Measurements from ENCODE around the gene GALNT18. TPM values are rescaled to one million over a fixed set of nuclear protein-coding genes. Genes with fewer than 3 reads are reported as not detected.

GALNT18 gene
- total and polyA plus RNA-seq, 2 experiments from 2014 or later: 4.3 to 10.8 TPM

DNA sequence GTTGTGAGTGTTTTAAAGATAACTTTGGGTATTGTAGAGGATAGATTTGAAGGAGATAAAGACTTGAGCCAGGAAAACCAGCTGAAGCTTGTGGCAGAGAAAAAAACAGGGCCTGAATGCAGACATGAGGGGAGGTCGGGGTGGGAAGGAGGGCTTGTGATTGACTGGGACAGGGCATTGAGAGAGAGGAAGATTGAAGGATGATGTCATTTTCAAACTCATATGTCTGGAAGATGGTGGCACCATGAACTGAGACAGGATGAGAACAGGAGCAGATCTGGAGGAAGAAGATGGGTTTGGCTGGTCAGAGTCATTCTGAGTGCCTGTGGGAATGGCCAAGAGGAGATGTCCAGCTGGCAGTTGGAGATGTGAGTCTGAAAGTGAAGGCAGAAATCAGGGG, 283.5 kb downstream of the GALNT18 start:
- no peaks in the 10 kb centered on the region for H3K9me2 ChIP-seq (ENCODE audit: insufficient read depth)
- H3K27me3 ChIP-seq (ENCODE audit: insufficient read depth): no peaks in the 10 kb centered on the region
- H3K36me3 ChIP-seq (ENCODE audit: insufficient read depth): no peaks in the 10 kb centered on the region
- no peaks in the 10 kb centered on the region for H3K4me1 ChIP-seq (ENCODE audit: insufficient read depth)
- no peaks in the 10 kb centered on the region for H3K9me3 Mint-ChIP-seq
- no peak overlapping the region for H3K27ac Mint-ChIP-seq
- H3K36me3 Mint-ChIP-seq (ENCODE audit: low read depth): no peaks in the 10 kb centered on the region
- H2AFZ ChIP-seq: no peak overlapping the region
- H3K4me1 Mint-ChIP-seq: peaks cover 8% of the 10 kb centered on the region
- H3K27ac ChIP-seq (ENCODE audit: low read depth): no peak overlapping the region
- no peak overlapping the region for H3K4me2 ChIP-seq
- peaks cover 2% of the 10 kb centered on the region for H3K27me3 Mint-ChIP-seq (ENCODE audit: insufficient read depth, low read depth, poor library complexity)
- DNase-seq (ENCODE audit: low spot score) (no peak), ATAC-seq (no peak)
- no peak overlapping the region for H3K4me3 Mint-ChIP-seq
- no peak overlapping the region for H3K4me3 ChIP-seq
- no peaks in the 10 kb centered on the region for H3K79me2 ChIP-seq (replicated peaks; ENCODE audit: insufficient read depth)
- TF ChIP-seq ZNF462 (CRISPR knock-in tag; IDR thresholded peaks at IDR 0.05): no peak
- TF ChIP-seq, protein P1, sequence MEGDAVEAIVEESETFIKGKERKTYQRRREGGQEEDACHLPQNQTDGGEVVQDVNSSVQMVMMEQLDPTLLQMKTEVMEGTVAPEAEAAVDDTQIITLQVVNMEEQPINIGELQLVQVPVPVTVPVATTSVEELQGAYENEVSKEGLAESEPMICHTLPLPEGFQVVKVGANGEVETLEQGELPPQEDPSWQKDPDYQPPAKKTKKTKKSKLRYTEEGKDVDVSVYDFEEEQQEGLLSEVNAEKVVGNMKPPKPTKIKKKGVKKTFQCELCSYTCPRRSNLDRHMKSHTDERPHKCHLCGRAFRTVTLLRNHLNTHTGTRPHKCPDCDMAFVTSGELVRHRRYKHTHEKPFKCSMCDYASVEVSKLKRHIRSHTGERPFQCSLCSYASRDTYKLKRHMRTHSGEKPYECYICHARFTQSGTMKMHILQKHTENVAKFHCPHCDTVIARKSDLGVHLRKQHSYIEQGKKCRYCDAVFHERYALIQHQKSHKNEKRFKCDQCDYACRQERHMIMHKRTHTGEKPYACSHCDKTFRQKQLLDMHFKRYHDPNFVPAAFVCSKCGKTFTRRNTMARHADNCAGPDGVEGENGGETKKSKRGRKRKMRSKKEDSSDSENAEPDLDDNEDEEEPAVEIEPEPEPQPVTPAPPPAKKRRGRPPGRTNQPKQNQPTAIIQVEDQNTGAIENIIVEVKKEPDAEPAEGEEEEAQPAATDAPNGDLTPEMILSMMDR (conservative IDR thresholded peaks at IDR 0.05; ENCODE audit: low read depth in 2 of 2): no peak
- TF ChIP-seq STAT1 (IDR thresholded peaks at IDR 0.05; ENCODE audit: unreplicated experiment): no peak
- no peak for TF ChIP-seq ZNF114 (CRISPR knock-in tag; IDR thresholded peaks at IDR 0.05)
- no peak for TF ChIP-seq NANOG (IDR thresholded peaks at IDR 0.05; ENCODE audit: borderline replicate concordance)
- no peak for TF ChIP-seq POLR2AphosphoS5 (IDR thresholded peaks at IDR 0.05; ENCODE audit: low read depth)
- TF ChIP-seq REST (IDR thresholded peaks at IDR 0.05; ENCODE audit: unreplicated experiment): no peak
- TF ChIP-seq CREB1 (CRISPR knock-in tag; IDR thresholded peaks at IDR 0.05; ENCODE audit: low read depth): no peak
- TF ChIP-seq JUNB (IDR thresholded peaks at IDR 0.05; ENCODE audit: unreplicated experiment): no peak
- TF ChIP-seq ZNF331 (CRISPR knock-in tag; IDR thresholded peaks at IDR 0.05; ENCODE audit: low read depth): no peak
- no peak for TF ChIP-seq EZH2 (IDR thresholded peaks at IDR 0.05; ENCODE audit: low read depth, unreplicated experiment)
- TF ChIP-seq EZH2phosphoT487 (IDR thresholded peaks at IDR 0.05; ENCODE audit: unreplicated experiment): no peak
- TF ChIP-seq, protein P2, sequence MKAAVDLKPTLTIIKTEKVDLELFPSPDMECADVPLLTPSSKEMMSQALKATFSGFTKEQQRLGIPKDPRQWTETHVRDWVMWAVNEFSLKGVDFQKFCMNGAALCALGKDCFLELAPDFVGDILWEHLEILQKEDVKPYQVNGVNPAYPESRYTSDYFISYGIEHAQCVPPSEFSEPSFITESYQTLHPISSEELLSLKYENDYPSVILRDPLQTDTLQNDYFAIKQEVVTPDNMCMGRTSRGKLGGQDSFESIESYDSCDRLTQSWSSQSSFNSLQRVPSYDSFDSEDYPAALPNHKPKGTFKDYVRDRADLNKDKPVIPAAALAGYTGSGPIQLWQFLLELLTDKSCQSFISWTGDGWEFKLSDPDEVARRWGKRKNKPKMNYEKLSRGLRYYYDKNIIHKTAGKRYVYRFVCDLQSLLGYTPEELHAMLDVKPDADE (IDR thresholded peaks at IDR 0.05): no peak
- no peaks in the 10 kb centered on the region for H4K20me1 ChIP-seq (replicated peaks; ENCODE audit: insufficient read depth)
- H3F3A ChIP-seq (replicated peaks; ENCODE audit: low read depth): no peaks in the 10 kb centered on the region
